ENCODE measurements around the gene ATP8A2.

- TF ChIP-seq, protein P1, sequence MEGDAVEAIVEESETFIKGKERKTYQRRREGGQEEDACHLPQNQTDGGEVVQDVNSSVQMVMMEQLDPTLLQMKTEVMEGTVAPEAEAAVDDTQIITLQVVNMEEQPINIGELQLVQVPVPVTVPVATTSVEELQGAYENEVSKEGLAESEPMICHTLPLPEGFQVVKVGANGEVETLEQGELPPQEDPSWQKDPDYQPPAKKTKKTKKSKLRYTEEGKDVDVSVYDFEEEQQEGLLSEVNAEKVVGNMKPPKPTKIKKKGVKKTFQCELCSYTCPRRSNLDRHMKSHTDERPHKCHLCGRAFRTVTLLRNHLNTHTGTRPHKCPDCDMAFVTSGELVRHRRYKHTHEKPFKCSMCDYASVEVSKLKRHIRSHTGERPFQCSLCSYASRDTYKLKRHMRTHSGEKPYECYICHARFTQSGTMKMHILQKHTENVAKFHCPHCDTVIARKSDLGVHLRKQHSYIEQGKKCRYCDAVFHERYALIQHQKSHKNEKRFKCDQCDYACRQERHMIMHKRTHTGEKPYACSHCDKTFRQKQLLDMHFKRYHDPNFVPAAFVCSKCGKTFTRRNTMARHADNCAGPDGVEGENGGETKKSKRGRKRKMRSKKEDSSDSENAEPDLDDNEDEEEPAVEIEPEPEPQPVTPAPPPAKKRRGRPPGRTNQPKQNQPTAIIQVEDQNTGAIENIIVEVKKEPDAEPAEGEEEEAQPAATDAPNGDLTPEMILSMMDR (IDR thresholded peaks at IDR 0.05) = no peak
- no peak for TF ChIP-seq POLR2A (IDR thresholded peaks at IDR 0.05)
Observed at GRCh38 chr13:25652764-25653163, 281.0 kb downstream of the ATP8A2 start.

All from right lobe of liver (tissue), 4 donors.